Measurements from ENCODE around the gene P4HA1. TPM values are rescaled to one million over a fixed set of nuclear protein-coding genes. Genes with fewer than 3 reads are reported as not detected.

The P4HA1 gene
- total RNA-seq, 1 experiment from 2014 or later = 34.4 TPM

DNA sequence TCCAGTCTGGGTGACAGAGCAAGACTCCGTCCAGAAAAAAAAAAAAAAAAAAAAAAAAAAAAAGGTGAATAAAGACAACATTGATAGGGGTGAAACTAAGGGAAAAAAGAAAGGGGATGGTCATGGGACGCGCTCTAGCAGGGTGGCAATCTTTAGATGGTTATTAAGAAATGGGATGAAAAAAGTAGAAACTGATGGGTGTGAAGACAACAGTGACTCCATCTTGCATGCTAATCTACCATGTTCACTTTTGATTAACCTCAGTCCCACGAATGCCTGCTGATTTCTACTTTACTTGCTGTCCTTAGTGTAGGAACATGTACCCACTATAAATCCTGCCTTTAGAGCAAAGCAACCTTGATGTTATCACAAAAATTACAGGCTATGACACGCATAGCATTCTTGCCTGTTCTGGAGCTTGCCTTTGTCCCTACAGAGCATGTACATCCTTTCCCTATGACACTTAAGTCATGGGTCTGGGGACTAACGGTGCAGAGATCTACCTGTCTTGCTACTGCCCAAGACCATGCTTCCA, 38.5 kb downstream of the P4HA1 start (continued):
- TF ChIP-seq, protein P1, sequence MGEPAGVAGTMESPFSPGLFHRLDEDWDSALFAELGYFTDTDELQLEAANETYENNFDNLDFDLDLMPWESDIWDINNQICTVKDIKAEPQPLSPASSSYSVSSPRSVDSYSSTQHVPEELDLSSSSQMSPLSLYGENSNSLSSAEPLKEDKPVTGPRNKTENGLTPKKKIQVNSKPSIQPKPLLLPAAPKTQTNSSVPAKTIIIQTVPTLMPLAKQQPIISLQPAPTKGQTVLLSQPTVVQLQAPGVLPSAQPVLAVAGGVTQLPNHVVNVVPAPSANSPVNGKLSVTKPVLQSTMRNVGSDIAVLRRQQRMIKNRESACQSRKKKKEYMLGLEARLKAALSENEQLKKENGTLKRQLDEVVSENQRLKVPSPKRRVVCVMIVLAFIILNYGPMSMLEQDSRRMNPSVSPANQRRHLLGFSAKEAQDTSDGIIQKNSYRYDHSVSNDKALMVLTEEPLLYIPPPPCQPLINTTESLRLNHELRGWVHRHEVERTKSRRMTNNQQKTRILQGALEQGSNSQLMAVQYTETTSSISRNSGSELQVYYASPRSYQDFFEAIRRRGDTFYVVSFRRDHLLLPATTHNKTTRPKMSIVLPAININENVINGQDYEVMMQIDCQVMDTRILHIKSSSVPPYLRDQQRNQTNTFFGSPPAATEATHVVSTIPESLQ (CRISPR knock-in tag; IDR thresholded peaks at IDR 0.05) = no peak
- TF ChIP-seq OVOL2 (CRISPR knock-in tag; IDR thresholded peaks at IDR 0.05; ENCODE audit: borderline replicate concordance) (no peak), SP1 (CRISPR knock-in tag; conservative IDR thresholded peaks at IDR 0.05) (no peak)
- TF ChIP-seq, protein P2, sequence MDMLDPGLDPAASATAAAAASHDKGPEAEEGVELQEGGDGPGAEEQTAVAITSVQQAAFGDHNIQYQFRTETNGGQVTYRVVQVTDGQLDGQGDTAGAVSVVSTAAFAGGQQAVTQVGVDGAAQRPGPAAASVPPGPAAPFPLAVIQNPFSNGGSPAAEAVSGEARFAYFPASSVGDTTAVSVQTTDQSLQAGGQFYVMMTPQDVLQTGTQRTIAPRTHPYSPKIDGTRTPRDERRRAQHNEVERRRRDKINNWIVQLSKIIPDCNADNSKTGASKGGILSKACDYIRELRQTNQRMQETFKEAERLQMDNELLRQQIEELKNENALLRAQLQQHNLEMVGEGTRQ (CRISPR knock-in tag; IDR thresholded peaks at IDR 0.05) = no peak
- TF ChIP-seq, protein P3, sequence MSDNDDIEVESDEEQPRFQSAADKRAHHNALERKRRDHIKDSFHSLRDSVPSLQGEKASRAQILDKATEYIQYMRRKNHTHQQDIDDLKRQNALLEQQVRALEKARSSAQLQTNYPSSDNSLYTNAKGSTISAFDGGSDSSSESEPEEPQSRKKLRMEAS (CRISPR knock-in tag; IDR thresholded peaks at IDR 0.05) = no peak

DNA sequence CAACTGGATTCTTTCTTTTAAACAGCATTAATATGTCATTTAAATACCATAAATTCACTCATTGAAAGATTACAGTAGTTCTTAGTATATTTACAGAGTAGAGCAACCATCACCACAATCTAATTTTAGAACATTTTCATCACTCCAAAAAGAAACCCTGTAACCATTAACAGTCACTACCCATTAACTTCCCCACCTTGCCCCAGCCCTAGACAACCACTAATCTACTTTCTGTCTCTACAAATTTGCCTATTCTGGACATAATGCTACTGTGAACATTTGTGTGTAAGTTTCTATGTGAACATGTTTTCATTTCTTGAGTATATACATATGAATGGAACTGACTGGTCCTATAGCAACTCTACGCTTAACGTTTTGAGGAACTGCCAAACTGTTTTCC, 42.4 kb downstream of the P4HA1 start:
- no peak for TF ChIP-seq MYBL2 (CRISPR knock-in tag; IDR thresholded peaks at IDR 0.05)
- TF ChIP-seq, protein P4, sequence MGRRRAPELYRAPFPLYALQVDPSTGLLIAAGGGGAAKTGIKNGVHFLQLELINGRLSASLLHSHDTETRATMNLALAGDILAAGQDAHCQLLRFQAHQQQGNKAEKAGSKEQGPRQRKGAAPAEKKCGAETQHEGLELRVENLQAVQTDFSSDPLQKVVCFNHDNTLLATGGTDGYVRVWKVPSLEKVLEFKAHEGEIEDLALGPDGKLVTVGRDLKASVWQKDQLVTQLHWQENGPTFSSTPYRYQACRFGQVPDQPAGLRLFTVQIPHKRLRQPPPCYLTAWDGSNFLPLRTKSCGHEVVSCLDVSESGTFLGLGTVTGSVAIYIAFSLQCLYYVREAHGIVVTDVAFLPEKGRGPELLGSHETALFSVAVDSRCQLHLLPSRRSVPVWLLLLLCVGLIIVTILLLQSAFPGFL (CRISPR knock-in tag; IDR thresholded peaks at IDR 0.05; ENCODE audit: borderline replicate concordance) = no peak
- H3K9me3 Mint-ChIP-seq = no peaks in the 10 kb centered on the region
- DNase-seq (ENCODE audit: low spot score) (no peak), ATAC-seq (no peak)
- H3K4me3 Mint-ChIP-seq = no peak overlapping the region
- POLR2A ChIA-PET = no interaction called here
- H3K36me3 Mint-ChIP-seq = peaks cover 55% of the 10 kb centered on the region
- CTCF ChIA-PET = no interaction called here
- H3K27me3 Mint-ChIP-seq (ENCODE audit: low read depth) = no peaks in the 10 kb centered on the region
- no peaks in the 10 kb centered on the region for H3K4me1 Mint-ChIP-seq
- H3K27ac Mint-ChIP-seq = no peak overlapping the region

DNA sequence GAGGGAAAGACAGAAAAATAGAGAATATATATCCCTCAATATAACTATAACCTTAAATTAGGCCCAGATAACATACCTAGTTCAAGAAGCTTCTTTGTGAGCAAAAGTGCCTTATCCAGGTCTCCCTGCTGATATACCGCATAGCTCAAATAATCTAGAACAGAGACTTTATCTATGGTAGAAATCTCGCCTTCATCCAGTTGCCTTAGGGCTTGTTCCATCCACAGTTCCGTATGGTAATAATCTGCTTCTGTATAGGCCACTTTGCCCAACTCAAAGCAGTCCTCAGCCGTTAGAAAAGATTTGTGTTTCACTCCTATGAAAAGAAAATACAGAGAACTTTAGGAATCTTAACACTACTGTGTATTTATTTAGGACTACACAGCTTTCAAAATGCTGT, 43.4 kb downstream of the P4HA1 start:
- H3K4me1 Mint-ChIP-seq = no peaks in the 10 kb centered on the region
- H3K9me3 Mint-ChIP-seq = no peaks in the 10 kb centered on the region
- no peak for DNase-seq (ENCODE audit: low spot score)
- ChIA-PET POLR2A (no interaction called here), CTCF (no interaction called here)
- H3K27me3 Mint-ChIP-seq (ENCODE audit: low read depth) = no peaks in the 10 kb centered on the region
- H3K4me3 Mint-ChIP-seq = no peak overlapping the region
- H3K27ac Mint-ChIP-seq = no peak overlapping the region
- no peak for ATAC-seq
- peaks cover 51% of the 10 kb centered on the region for H3K36me3 Mint-ChIP-seq
- TF ChIP-seq, protein P5, sequence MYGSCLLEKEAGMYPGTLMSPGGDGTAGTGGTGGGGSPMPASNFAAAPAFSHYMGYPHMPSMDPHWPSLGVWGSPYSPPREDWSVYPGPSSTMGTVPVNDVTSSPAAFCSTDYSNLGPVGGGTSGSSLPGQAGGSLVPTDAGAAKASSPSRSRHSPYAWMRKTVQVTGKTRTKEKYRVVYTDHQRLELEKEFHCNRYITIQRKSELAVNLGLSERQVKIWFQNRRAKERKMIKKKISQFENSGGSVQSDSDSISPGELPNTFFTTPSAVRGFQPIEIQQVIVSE (CRISPR knock-in tag; IDR thresholded peaks at IDR 0.05; ENCODE audit: borderline replicate concordance) = no peak
- TF ChIP-seq TCF7 (CRISPR knock-in tag; IDR thresholded peaks at IDR 0.05; ENCODE audit: low read depth) = no peak
- no peak for TF ChIP-seq IRF2 (CRISPR knock-in tag; IDR thresholded peaks at IDR 0.05; ENCODE audit: borderline replicate concordance, low read depth)
- TF ChIP-seq PRRX2 (CRISPR knock-in tag; IDR thresholded peaks at IDR 0.05) = no peak
- TF ChIP-seq, protein P6, sequence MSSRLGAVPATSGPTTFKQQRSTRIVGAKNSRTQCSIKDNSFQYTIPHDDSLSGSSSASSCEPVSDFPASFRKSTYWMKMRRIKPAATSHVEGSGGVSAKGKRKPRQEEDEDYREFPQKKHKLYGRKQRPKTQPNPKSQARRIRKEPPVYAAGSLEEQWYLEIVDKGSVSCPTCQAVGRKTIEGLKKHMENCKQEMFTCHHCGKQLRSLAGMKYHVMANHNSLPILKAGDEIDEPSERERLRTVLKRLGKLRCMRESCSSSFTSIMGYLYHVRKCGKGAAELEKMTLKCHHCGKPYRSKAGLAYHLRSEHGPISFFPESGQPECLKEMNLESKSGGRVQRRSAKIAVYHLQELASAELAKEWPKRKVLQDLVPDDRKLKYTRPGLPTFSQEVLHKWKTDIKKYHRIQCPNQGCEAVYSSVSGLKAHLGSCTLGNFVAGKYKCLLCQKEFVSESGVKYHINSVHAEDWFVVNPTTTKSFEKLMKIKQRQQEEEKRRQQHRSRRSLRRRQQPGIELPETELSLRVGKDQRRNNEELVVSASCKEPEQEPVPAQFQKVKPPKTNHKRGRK (CRISPR knock-in tag; IDR thresholded peaks at IDR 0.05; ENCODE audit: borderline replicate concordance) = no peak
- TF ChIP-seq, protein P7, sequence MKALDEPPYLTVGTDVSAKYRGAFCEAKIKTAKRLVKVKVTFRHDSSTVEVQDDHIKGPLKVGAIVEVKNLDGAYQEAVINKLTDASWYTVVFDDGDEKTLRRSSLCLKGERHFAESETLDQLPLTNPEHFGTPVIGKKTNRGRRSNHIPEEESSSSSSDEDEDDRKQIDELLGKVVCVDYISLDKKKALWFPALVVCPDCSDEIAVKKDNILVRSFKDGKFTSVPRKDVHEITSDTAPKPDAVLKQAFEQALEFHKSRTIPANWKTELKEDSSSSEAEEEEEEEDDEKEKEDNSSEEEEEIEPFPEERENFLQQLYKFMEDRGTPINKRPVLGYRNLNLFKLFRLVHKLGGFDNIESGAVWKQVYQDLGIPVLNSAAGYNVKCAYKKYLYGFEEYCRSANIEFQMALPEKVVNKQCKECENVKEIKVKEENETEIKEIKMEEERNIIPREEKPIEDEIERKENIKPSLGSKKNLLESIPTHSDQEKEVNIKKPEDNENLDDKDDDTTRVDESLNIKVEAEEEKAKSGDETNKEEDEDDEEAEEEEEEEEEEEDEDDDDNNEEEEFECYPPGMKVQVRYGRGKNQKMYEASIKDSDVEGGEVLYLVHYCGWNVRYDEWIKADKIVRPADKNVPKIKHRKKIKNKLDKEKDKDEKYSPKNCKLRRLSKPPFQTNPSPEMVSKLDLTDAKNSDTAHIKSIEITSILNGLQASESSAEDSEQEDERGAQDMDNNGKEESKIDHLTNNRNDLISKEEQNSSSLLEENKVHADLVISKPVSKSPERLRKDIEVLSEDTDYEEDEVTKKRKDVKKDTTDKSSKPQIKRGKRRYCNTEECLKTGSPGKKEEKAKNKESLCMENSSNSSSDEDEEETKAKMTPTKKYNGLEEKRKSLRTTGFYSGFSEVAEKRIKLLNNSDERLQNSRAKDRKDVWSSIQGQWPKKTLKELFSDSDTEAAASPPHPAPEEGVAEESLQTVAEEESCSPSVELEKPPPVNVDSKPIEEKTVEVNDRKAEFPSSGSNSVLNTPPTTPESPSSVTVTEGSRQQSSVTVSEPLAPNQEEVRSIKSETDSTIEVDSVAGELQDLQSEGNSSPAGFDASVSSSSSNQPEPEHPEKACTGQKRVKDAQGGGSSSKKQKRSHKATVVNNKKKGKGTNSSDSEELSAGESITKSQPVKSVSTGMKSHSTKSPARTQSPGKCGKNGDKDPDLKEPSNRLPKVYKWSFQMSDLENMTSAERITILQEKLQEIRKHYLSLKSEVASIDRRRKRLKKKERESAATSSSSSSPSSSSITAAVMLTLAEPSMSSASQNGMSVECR (CRISPR knock-in tag; IDR thresholded peaks at IDR 0.05; ENCODE audit: borderline replicate concordance) = no peak
- TF ChIP-seq RELA (CRISPR knock-in tag; IDR thresholded peaks at IDR 0.05; ENCODE audit: borderline replicate concordance) = no peak
- TF ChIP-seq TEAD4 (CRISPR knock-in tag; IDR thresholded peaks at IDR 0.05) = no peak
- no peak for TF ChIP-seq ZNF138 (CRISPR knock-in tag; conservative IDR thresholded peaks at IDR 0.05)
- TF ChIP-seq GABPB1 (CRISPR knock-in tag; IDR thresholded peaks at IDR 0.05) = no peak
- TF ChIP-seq, protein P8, sequence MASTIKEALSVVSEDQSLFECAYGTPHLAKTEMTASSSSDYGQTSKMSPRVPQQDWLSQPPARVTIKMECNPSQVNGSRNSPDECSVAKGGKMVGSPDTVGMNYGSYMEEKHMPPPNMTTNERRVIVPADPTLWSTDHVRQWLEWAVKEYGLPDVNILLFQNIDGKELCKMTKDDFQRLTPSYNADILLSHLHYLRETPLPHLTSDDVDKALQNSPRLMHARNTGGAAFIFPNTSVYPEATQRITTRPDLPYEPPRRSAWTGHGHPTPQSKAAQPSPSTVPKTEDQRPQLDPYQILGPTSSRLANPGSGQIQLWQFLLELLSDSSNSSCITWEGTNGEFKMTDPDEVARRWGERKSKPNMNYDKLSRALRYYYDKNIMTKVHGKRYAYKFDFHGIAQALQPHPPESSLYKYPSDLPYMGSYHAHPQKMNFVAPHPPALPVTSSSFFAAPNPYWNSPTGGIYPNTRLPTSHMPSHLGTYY (CRISPR knock-in tag; IDR thresholded peaks at IDR 0.05) = no peak

Data from WTC11 (cell line).